ENCODE results near the gene CASP9.

Gene CASP9

GRCh38 chr1:15513919-15514318, 10.1 kb downstream of the CASP9 start:
- TF ChIP-seq, protein P1, sequence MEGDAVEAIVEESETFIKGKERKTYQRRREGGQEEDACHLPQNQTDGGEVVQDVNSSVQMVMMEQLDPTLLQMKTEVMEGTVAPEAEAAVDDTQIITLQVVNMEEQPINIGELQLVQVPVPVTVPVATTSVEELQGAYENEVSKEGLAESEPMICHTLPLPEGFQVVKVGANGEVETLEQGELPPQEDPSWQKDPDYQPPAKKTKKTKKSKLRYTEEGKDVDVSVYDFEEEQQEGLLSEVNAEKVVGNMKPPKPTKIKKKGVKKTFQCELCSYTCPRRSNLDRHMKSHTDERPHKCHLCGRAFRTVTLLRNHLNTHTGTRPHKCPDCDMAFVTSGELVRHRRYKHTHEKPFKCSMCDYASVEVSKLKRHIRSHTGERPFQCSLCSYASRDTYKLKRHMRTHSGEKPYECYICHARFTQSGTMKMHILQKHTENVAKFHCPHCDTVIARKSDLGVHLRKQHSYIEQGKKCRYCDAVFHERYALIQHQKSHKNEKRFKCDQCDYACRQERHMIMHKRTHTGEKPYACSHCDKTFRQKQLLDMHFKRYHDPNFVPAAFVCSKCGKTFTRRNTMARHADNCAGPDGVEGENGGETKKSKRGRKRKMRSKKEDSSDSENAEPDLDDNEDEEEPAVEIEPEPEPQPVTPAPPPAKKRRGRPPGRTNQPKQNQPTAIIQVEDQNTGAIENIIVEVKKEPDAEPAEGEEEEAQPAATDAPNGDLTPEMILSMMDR (conservative IDR thresholded peaks at IDR 0.05): no peak
- no peak overlapping the region for H3K27ac ChIP-seq

GRCh38 chr1:15513192-15513591, 10.8 kb downstream of the CASP9 start:
- H3K27ac ChIP-seq: no peak overlapping the region

DNA sequence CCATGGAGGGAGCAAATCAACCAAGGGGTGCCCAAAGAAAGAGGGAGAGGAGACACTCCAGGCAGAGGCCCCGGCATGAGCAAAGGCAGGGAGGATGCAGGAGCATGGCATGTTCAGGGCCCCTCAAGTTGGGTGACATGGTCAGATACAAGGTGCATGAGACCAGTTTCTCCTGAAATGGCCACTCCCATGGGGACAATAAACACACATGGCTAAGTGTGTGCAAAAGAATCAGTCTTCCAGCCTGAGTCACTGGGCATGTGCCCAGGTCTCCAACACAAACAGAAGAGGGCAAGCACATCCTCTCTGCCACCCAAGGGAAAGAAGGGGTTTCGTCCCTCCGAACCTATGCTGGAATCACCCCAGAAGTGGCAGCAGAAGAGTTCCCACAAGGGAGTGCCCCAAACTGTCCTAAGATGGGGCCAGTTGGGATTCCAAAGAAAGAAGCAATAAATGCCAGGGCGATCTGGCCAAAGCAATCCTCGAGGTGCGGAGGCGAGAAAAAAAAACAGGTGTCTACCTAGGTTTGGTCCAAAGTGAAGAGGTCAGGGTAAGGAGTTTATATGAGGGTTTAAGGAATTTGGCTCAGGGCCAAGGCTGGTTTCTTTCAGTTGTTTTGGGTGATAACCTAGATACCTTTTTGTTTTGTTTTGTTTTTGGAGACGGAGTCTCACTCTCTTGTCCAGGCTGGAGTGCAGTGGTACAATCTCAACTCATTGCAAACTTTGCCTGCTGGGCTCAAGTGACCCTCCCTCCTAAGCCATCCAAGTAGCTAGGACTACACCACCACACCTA, 13.2 kb downstream of the CASP9 start:
- TF ChIP-seq, protein P1 (conservative IDR thresholded peaks at IDR 0.05): no peak
- no peak overlapping the region for H3K27ac ChIP-seq

More at GRCh38 chr1:15513192-15513591, 10.8 kb downstream of the CASP9 start:
- TF ChIP-seq, protein P1 (conservative IDR thresholded peaks at IDR 0.05): no peak

DNA sequence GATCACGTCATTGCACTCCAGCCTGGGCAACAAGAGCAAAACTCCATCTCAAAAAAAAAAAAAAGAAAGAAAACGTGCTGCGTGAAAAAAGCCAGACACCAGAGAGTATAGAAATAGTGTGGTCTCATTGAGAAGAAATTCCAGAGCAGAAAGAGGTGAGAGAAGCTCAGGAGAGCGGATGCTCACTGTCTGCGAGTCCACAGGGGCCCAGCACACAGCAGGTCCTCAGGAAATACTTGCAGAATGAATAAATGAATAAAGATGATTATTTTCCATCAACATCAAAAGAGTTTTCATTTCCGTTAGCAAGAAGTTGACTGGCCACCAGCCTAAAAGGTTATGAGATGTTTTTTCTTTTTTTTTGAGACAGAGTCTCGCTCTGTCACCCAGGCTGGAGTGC, 14.4 kb downstream of the CASP9 start:
- TF ChIP-seq, protein P1 (conservative IDR thresholded peaks at IDR 0.05): no peak
- H3K27ac ChIP-seq: no peak overlapping the region

GRCh38 chr1:15508700-15509487, 15.1 kb downstream of the CASP9 start:
- H3K27ac ChIP-seq: no peak overlapping the region
- TF ChIP-seq, protein P1 (conservative IDR thresholded peaks at IDR 0.05): no peak

GRCh38 chr1:15507278-15507677, 16.7 kb downstream of the CASP9 start:
- H3K27ac ChIP-seq: no peak overlapping the region
- TF ChIP-seq, protein P1 (conservative IDR thresholded peaks at IDR 0.05): no peak

GRCh38 chr1:15506831-15507230, 17.2 kb downstream of the CASP9 start:
- no peak overlapping the region for H3K27ac ChIP-seq
- TF ChIP-seq, protein P1 (conservative IDR thresholded peaks at IDR 0.05): no peak
